GM18870 (cell line): ENCODE measurements around the gene ATF4.
"Not testable (repeated sequence)": the region's sequence is repeated elsewhere in the genome, so short reads cannot be mapped to it uniquely, and the experiment has no call there.

Experiments used
- ATAC-seq: cut with Tn5 transposase; IDR thresholded peaks from one replicate; pipeline ENCODE4 v1.9.1; 2021; ENCODE audit warnings: moderate library complexity; ENCODE audit not compliant: unreplicated experiment

ATF4 gene

GRCh38 chr22:39489094-39490068, 31.0 kb upstream of the ATF4 start:
- peak; percentile 12 for ATAC-seq

GRCh38 chr22:39490135-39490798, 30.1 kb upstream of the ATF4 start:
- peak; percentile 60 for ATAC-seq

GRCh38 chr22:39490966-39491680, 29.2 kb upstream of the ATF4 start:
- ATAC-seq: no peak

GRCh38 chr22:39491696-39492095, 28.7 kb upstream of the ATF4 start:
- no peak for ATAC-seq

GRCh38 chr22:39492186-39492585, 28.2 kb upstream of the ATF4 start:
- ATAC-seq: no peak

- no peak for ATAC-seq
These were observed 26.6 kb upstream of the ATF4 start for GRCh38 chr22:39493759-39494158.

GRCh38 chr22:39494471-39495120, 25.8 kb upstream of the ATF4 start:
- ATAC-seq: no peak

- ATAC-seq: no peak
These were observed 24.1 kb upstream of the ATF4 start for GRCh38 chr22:39496131-39496838.

- ATAC-seq: no peak
These were observed 22.9 kb upstream of the ATF4 start for GRCh38 chr22:39497429-39497828.

- ATAC-seq: no peak
These were observed 22.0 kb upstream of the ATF4 start for GRCh38 chr22:39498368-39498767.

- ATAC-seq: no peak
These were observed 21.6 kb upstream of the ATF4 start for GRCh38 chr22:39498802-39499201.

GRCh38 chr22:39500101-39500500, 20.3 kb upstream of the ATF4 start:
- ATAC-seq: no peak

GRCh38 chr22:39501644-39502108, 18.7 kb upstream of the ATF4 start:
- ATAC-seq: no peak

GRCh38 chr22:39502109-39502788, 18.1 kb upstream of the ATF4 start, which contains the start of gene MIEF1:
Gene MIEF1, plus strand, starts transcription at chr22:39502290. Its CDS starts 9,005 bp downstream, at chr22:39511295.
- ATAC-seq: no peak

- ATAC-seq: no peak
These were observed 17.5 kb upstream of the ATF4 start for GRCh38 chr22:39502789-39503409.

- ATAC-seq: no peak
These were observed 16.7 kb upstream of the ATF4 start for GRCh38 chr22:39503630-39504029.

- no peak for ATAC-seq
These were observed 16.3 kb upstream of the ATF4 start for GRCh38 chr22:39504071-39504470.

GRCh38 chr22:39507021-39507420, 13.3 kb upstream of the ATF4 start:
- ATAC-seq: not testable (repeated sequence)

- ATAC-seq: no peak
These were observed 12.0 kb upstream of the ATF4 start for GRCh38 chr22:39508393-39508792.
